Ovary (tissue), 3 donors: ENCODE results near the gene PCNX3.

Experiments
- POLR2A ChIP-seq: fragments of 450-650 bp; IDR thresholded peaks from one replicate; pipeline ENCODE4 v1.6.1; 2017; ENCODE audit warnings: antibody characterized with exemption, mild to moderate bottlenecking, moderate library complexity
- TF ChIP-seq, protein P1 (sequence below), 3 donors: fragments of 450-650 bp in 2 of 3; fragments of 200-600 bp in 1 of 3; IDR thresholded peaks; one replicate each; pipeline versions ENCODE4 v1.5.1 to v1.8.0; 2016 to 2022; ENCODE audit warnings: antibody characterized with exemption in 3 of 3, mild to moderate bottlenecking in 1 of 3
- donor health status: DM: no; HTN: no; CAD: no.

- TF ChIP-seq, protein P1, sequence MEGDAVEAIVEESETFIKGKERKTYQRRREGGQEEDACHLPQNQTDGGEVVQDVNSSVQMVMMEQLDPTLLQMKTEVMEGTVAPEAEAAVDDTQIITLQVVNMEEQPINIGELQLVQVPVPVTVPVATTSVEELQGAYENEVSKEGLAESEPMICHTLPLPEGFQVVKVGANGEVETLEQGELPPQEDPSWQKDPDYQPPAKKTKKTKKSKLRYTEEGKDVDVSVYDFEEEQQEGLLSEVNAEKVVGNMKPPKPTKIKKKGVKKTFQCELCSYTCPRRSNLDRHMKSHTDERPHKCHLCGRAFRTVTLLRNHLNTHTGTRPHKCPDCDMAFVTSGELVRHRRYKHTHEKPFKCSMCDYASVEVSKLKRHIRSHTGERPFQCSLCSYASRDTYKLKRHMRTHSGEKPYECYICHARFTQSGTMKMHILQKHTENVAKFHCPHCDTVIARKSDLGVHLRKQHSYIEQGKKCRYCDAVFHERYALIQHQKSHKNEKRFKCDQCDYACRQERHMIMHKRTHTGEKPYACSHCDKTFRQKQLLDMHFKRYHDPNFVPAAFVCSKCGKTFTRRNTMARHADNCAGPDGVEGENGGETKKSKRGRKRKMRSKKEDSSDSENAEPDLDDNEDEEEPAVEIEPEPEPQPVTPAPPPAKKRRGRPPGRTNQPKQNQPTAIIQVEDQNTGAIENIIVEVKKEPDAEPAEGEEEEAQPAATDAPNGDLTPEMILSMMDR (IDR thresholded peaks at IDR 0.05): no peak
- no peak for TF ChIP-seq POLR2A
These were observed 30.0 kb upstream of the PCNX3 start for GRCh38 chr11:65585396-65586246.
